ENCODE measurements around the gene MYH4.

- TF ChIP-seq CTCF (conservative IDR thresholded peaks at IDR 0.05; ENCODE audit: low read depth, low read length) = no peak
- no peak for TF ChIP-seq RAD21 (IDR thresholded peaks at IDR 0.05; ENCODE audit: low read length)
- no peak for TF ChIP-seq SMC3 (IDR thresholded peaks at IDR 0.05; ENCODE audit: low read depth, low read length)
- TF ChIP-seq FOS (IDR thresholded peaks at IDR 0.05; ENCODE audit: low read depth, low read length) = no peak
- TF ChIP-seq POLR2A (IDR thresholded peaks at IDR 0.05; ENCODE audit: low read depth, low read length) = no peak
- no peak for TF ChIP-seq MAFK (IDR thresholded peaks at IDR 0.05; ENCODE audit: low read depth, low read length)
Measured at GRCh38 chr17:10457952-10458351, 11.4 kb downstream of the MYH4 start.
